ENCODE results near the gene HTRA1. TPM values are rescaled to one million over a fixed set of nuclear protein-coding genes. Genes with fewer than 3 reads are reported as not detected.

HTRA1 gene
- total and polyA plus RNA-seq, 9 of the 15 experiments (the other 6 are each of a cell fraction or from before 2014, with no cell fraction given), result 0.06 to 0.16 (median 0.13) TPM; not detected in 5

- TF ChIP-seq NONO (IDR thresholded peaks at IDR 0.05; ENCODE audit: low read depth in 2 of 2, low read length in 1 of 2) (no peak), RAD51 (IDR thresholded peaks at IDR 0.05; ENCODE audit: borderline replicate concordance, low read depth) (no peak), ILK (tag; IDR thresholded peaks at IDR 0.05; ENCODE audit: borderline replicate concordance, low read depth) (no peak), HMBOX1 (IDR thresholded peaks at IDR 0.05) (no peak)
Observed at GRCh38 chr10:122492006-122492405, 30.7 kb downstream of the HTRA1 start (continued).

GRCh38 chr10:122492999-122493481, 31.7 kb downstream of the HTRA1 start:
- no peaks in the 10 kb centered on the region for H3K9me1 ChIP-seq (ENCODE audit: control insufficient read depth, insufficient read depth, low read length)
- H3K4me1 ChIP-seq (replicated peaks in 1 of 2; ENCODE audit: control insufficient read depth in 2 of 2, insufficient read depth in 2 of 2, low read length in 2 of 2), result no peaks in the 10 kb centered on the region
- H3K79me2 ChIP-seq (ENCODE audit: control insufficient read depth, insufficient read depth, low read length), result no peaks in the 10 kb centered on the region
- no peak overlapping the region for H3K4me3 ChIP-seq
- no peaks in the 10 kb centered on the region for H4K20me1 ChIP-seq (replicated peaks; ENCODE audit: control insufficient read depth, insufficient read depth, low read length)
- ATAC-seq, result no peak
- H3K27ac ChIP-seq (ENCODE audit: extremely low read depth, low read depth, low read length), result no peak overlapping the region
- no peak overlapping the region for H2AFZ ChIP-seq (ENCODE audit: low read depth, low read length)
- no peaks in the 10 kb centered on the region for H3K36me3 ChIP-seq (ENCODE audit: control insufficient read depth, insufficient read depth, low read length)
- peaks cover 2 to 44% of the 10 kb centered on the region in 2 experiments; a peak in 3 of 5 replicates for H3K27me3 ChIP-seq (ENCODE audit: control insufficient read depth in 2 of 2, insufficient read depth in 2 of 2, low read length in 2 of 2)
- H3K9ac ChIP-seq (ENCODE audit: insufficient read depth in 1 of 2, low read depth in 2 of 2, low read length in 2 of 2), result no peak overlapping the region
- POLR2A ChIA-PET, result interaction anchor here (1.1 kb wide), 1 partner anchor 12 kb away, joined by 3 read pairs; no protein-coding TSS in a partner anchor
- WGBS (ENCODE audit: insufficient coverage, low coverage, missing lambda C conversion rate), result 0% methylated on average over 6 of the region's 9 CpGs
- H3K4me2 ChIP-seq (ENCODE audit: insufficient read depth, low read length), result no peak overlapping the region
- FAIRE-seq, result no peak
- in situ Hi-C loops (cut with MboI) (no loop called here), intact Hi-C loops (cut with micrococcal nuclease) (no loop called here)
- CTCF ChIA-PET (ENCODE audit: low intra/inter-chr PET ratio), result no interaction called here
- no peaks in the 10 kb centered on the region for H3K9me3 ChIP-seq (replicated peaks; ENCODE audit: control insufficient read depth, insufficient read depth, low read depth, low read length)
- no peak for DNase-seq (ENCODE audit: extremely low read depth in 1 of 4, low spot score in 3 of 4)
- no TSS peak for BruUV-seq (replicated peaks)
- TF ChIP-seq HDGF (IDR thresholded peaks at IDR 0.05), result no peak
- TF ChIP-seq MNT (conservative IDR thresholded peaks at IDR 0.05), result no peak
- no peak for TF ChIP-seq PHF8 (IDR thresholded peaks at IDR 0.05; ENCODE audit: borderline replicate concordance, low read length)
- TF ChIP-seq ELK3 (CRISPR knock-in tag; IDR thresholded peaks at IDR 0.05), result no peak
- TF ChIP-seq ZNF239 (CRISPR knock-in tag; IDR thresholded peaks at IDR 0.05), result no peak
- no peak for TF ChIP-seq ZNF655 (CRISPR knock-in tag; IDR thresholded peaks at IDR 0.05)
- no peak for TF ChIP-seq CBX3 (IDR thresholded peaks at IDR 0.05; ENCODE audit: borderline replicate concordance in 1 of 2, low read length in 2 of 2)
- no peak for TF ChIP-seq ZNF274 (IDR thresholded peaks at IDR 0.05; ENCODE audit: borderline replicate concordance, low read depth, low read length)
- TF ChIP-seq PPARD (CRISPR knock-in tag; IDR thresholded peaks at IDR 0.05), result no peak
- no peak for TF ChIP-seq CBFA2T2 (conservative IDR thresholded peaks at IDR 0.05)
- TF ChIP-seq CSDE1 (IDR thresholded peaks at IDR 0.05), result no peak

Data from K562 (cell line).